Calu3 (cell line): ENCODE results near the gene MARK4. TPM values are rescaled to one million over a fixed set of nuclear protein-coding genes. Genes with fewer than 3 reads are reported as not detected.

Experiments used
- BruUV-seq: library from RNA; stranded (reverse); fragments of 400-500 nt; replicated peaks from 2 replicates; lab custom pipeline; 2021; lab: Mats Ljungman, UMichigan
- CTCF ChIA-PET: fragments of 300-600 bp; sonication (Branson Sonifier 250); formaldehyde crosslinking; loops from one replicate; lab custom pipeline; 2022; ENCODE audit warnings: antibody characterized with exemption; lab: Charles Lee
- DNase-seq: peaks from one replicate; pipeline ENCODE4 v3.0.0; 2022
- H3K27ac Mint-ChIP-seq: one replicate; pipeline ENCODE4 v1.8.0; 2022; ENCODE audit warnings: mixed read lengths; ENCODE audit not compliant: unreplicated experiment
- H3K27me3 Mint-ChIP-seq: one replicate; pipeline ENCODE4 v1.8.0; 2022; ENCODE audit warnings: mixed read lengths; ENCODE audit not compliant: unreplicated experiment
- H3K36me3 Mint-ChIP-seq: one replicate; pipeline ENCODE4 v1.8.0; 2022; ENCODE audit warnings: mild to moderate bottlenecking, moderate library complexity, mixed read lengths; ENCODE audit not compliant: insufficient read depth, unreplicated experiment
- H3K4me1 Mint-ChIP-seq: one replicate; pipeline ENCODE4 v1.8.0; 2022; ENCODE audit warnings: mild to moderate bottlenecking, low read depth, mixed read lengths; ENCODE audit not compliant: unreplicated experiment
- H3K4me3 Mint-ChIP-seq: one replicate; pipeline ENCODE4 v1.8.0; 2022; ENCODE audit warnings: mild to moderate bottlenecking, low read depth, moderate library complexity, mixed read lengths; ENCODE audit not compliant: unreplicated experiment
- H3K9me3 Mint-ChIP-seq: one replicate; pipeline ENCODE4 v1.8.0; 2022; ENCODE audit warnings: low read depth, mixed read lengths; ENCODE audit not compliant: unreplicated experiment
- CTCF ChIP-seq: fragments of 200-600 bp; IDR thresholded peaks from one replicate; pipeline ENCODE4 v1.8.0; 2022; ENCODE audit warnings: antibody characterized with exemption; ENCODE audit not compliant: unreplicated experiment
- intact Hi-C: fragments of 100-400 bp; cut with micrococcal nuclease; formaldehyde crosslinking; loops from one replicate; pipeline ENCODE4 v1.10.0; 2022; ENCODE audit not compliant: unreplicated experiment
- total RNA-seq: library from RNA; stranded (reverse); gene quantifications from 2 replicates; pipeline ENCODE4 v1.2.3, GENCODE V29; 2022

The MARK4 gene
- total RNA-seq, 1 experiment from 2014 or later: 45.9 TPM

GRCh38 chr19:45350477-45351058 lies 99.5 kb downstream of the MARK4 start:
- no peaks in the 10 kb centered on the region for H3K9me3 Mint-ChIP-seq
- no peak for DNase-seq
- no peak overlapping the region for H3K4me3 Mint-ChIP-seq
- CTCF ChIA-PET: interaction anchor here (1.0 kb wide), 1 partner anchor 12 kb away, joined by 6 read pairs; no protein-coding TSS in a partner anchor
- BruUV-seq: no TSS peak
- peaks cover 44% of the 10 kb centered on the region for H3K36me3 Mint-ChIP-seq
- no peak for TF ChIP-seq CTCF
- no peak overlapping the region for H3K27ac Mint-ChIP-seq
- no peaks in the 10 kb centered on the region for H3K4me1 Mint-ChIP-seq
- intact Hi-C loops: no loop called here
- no peaks in the 10 kb centered on the region for H3K27me3 Mint-ChIP-seq

GRCh38 chr19:45351401-45351952 lies 100.4 kb downstream of the MARK4 start:
- CTCF ChIA-PET: no interaction called here

GRCh38 chr19:45352062-45352461 lies 101.0 kb downstream of the MARK4 start:
- Mint-ChIP-seq H3K4me1 (no peaks in the 10 kb centered on the region), H3K27ac (no peak overlapping the region), H3K36me3 (peaks cover 48% of the 10 kb centered on the region), H3K27me3 (no peaks in the 10 kb centered on the region), H3K4me3 (no peak overlapping the region), H3K9me3 (no peaks in the 10 kb centered on the region)
- no TSS peak for BruUV-seq
- no peak for TF ChIP-seq CTCF
- CTCF ChIA-PET: no interaction called here
- DNase-seq: no peak
- intact Hi-C loops: no loop called here

More at GRCh38 chr19:45351401-45351952, 100.4 kb downstream of the MARK4 start:
- no peaks in the 10 kb centered on the region for H3K9me3 Mint-ChIP-seq
- H3K4me3 Mint-ChIP-seq: no peak overlapping the region
- no peak overlapping the region for H3K27ac Mint-ChIP-seq
- no peak for TF ChIP-seq CTCF
- H3K4me1 Mint-ChIP-seq: no peaks in the 10 kb centered on the region
- DNase-seq: no peak
- H3K36me3 Mint-ChIP-seq: peaks cover 45% of the 10 kb centered on the region
- no peaks in the 10 kb centered on the region for H3K27me3 Mint-ChIP-seq
- intact Hi-C loops: no loop called here
- no TSS peak for BruUV-seq

DNA sequence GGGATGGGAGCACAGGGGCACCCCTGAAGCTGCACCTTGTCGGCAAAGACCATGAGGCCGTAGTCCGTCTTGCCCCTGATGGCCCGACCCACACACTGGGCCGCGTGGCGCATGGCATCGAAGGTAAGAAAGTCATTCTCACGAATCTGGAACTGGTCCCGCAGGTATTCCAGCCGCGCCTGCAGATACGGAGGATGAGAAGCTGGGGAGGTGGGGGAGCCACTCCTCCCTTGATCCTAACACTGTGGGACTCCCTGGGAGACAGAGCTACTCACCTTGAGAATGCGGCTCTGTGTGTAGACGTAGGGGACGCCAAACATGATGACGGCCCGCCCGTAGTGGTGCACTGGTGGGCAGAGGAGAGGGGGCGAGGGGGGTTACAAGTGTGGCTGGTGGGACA lies 101.4 kb downstream of the MARK4 start:
- BruUV-seq: no TSS peak
- H3K27me3 Mint-ChIP-seq: no peaks in the 10 kb centered on the region
- no peak overlapping the region for H3K4me3 Mint-ChIP-seq
- TF ChIP-seq CTCF: no peak
- DNase-seq: no peak
- no peaks in the 10 kb centered on the region for H3K9me3 Mint-ChIP-seq
- H3K4me1 Mint-ChIP-seq: no peaks in the 10 kb centered on the region
- peaks cover 52% of the 10 kb centered on the region for H3K36me3 Mint-ChIP-seq
- CTCF ChIA-PET: no interaction called here
- intact Hi-C loops: no loop called here
- H3K27ac Mint-ChIP-seq: no peak overlapping the region
